GM12878 (cell line): ENCODE results near the gene SESN1.

ENCODE experiments used
- GABPA ChIP-seq: IDR thresholded peaks from 2 replicates; pipeline ENCODE4 v1.6.1; 2014; ENCODE audit warnings: antibody characterized with exemption, low read depth, mild to moderate bottlenecking, inconsistent platforms
- IKZF1 ChIP-seq: fragments of 450-650 bp; conservative IDR thresholded peaks from 2 replicates; pipeline ENCODE4 v1.6.1; 2017; ENCODE audit warnings: antibody characterized with exemption, mild to moderate bottlenecking
- NR2F1 ChIP-seq: fragments of 450-650 bp; conservative IDR thresholded peaks from 2 replicates; pipeline ENCODE4 v1.6.1; 2017; ENCODE audit warnings: mild to moderate bottlenecking
- NRF1 ChIP-seq: conservative IDR thresholded peaks from 2 replicates; pipeline ENCODE4 v1.6.1; 2011; ENCODE audit warnings: mild to moderate bottlenecking, low read depth, low read length, improper control_type of control experiment
- POLR2A ChIP-seq: IDR thresholded peaks from 2 replicates; pipeline ENCODE4 v1.6.1; 2011; ENCODE audit warnings: low read depth, mild to moderate bottlenecking, low read length
- POLR2AphosphoS2 ChIP-seq: IDR thresholded peaks from 2 replicates; pipeline ENCODE4 v1.6.1; 2011; ENCODE audit warnings: low read depth, mild to moderate bottlenecking, low read length, improper control_type of control experiment, moderate library complexity
- SMC3 ChIP-seq: IDR thresholded peaks from 2 replicates; pipeline ENCODE4 v1.6.1; 2011; ENCODE audit warnings: low read length, improper control_type of control experiment, borderline replicate concordance
- TARDBP ChIP-seq: IDR thresholded peaks from 2 replicates; pipeline ENCODE4 v1.6.1; 2016; ENCODE audit warnings: borderline replicate concordance

DNA sequence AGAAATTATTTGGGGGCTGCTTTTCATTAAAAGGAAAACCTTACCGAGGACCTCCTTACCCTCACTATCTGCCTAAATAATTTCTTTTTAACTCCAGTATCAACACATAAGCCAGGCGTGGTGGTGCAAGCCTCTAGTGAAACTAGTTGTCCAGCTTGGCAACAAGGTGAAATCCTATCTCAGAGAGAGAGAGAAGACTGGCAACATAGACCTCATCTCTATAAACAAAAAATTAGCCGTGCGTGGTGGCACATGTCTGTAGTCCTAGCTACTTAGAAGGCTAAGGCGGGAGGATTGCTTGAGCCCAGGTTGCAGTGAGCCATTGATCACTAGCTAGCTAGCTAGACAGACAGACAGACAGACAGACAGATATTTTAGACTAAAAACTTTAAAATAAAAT lies 153.9 kb downstream of the SESN1 start:
- TF ChIP-seq NRF1 (no peak), IKZF1 (no peak), SMC3 (no peak), TARDBP (no peak), POLR2A (no peak), POLR2AphosphoS2 (no peak), NR2F1 (no peak), GABPA (no peak)
